ENCODE results near the gene ARHGAP25.

Gene ARHGAP25

GRCh38 chr2:68734688-68735525, at the start of gene ARHGAP25:
Gene ARHGAP25 (plus strand): TSS chr2:68734811. CDS start chr2:68735200, 389 bp downstream.
- no peak for TF ChIP-seq CTCF (IDR thresholded peaks at IDR 0.05)
- H3K4me3 ChIP-seq = peak within 1 kb of the TSS; percentile 42
- peak within 1 kb of the TSS; percentile 34 to 36 for H3K27ac ChIP-seq
- no peak for DNase-seq (ENCODE audit: low spot score)

- TF ChIP-seq CTCF (IDR thresholded peaks at IDR 0.05) = no peak
- Histone ChIP-seq H3K27ac (no peak overlapping the region), H3K4me3 (no peak overlapping the region)
- no peak for DNase-seq (ENCODE audit: low spot score)
These were observed 48.4 kb upstream of the ARHGAP25 start for GRCh38 chr2:68686178-68686577.

GRCh38 chr2:68687018-68687417, 47.6 kb upstream of the ARHGAP25 start:
- Histone ChIP-seq H3K27ac (no peak overlapping the region), H3K4me3 (no peak overlapping the region)
- TF ChIP-seq CTCF (IDR thresholded peaks at IDR 0.05) = no peak
- no peak for DNase-seq (ENCODE audit: low spot score)

- no peak overlapping the region for H3K4me3 ChIP-seq
- DNase-seq (ENCODE audit: low spot score) = no peak
- H3K27ac ChIP-seq = no peak overlapping the region
- TF ChIP-seq CTCF (IDR thresholded peaks at IDR 0.05) = no peak
These were observed 44.8 kb upstream of the ARHGAP25 start for GRCh38 chr2:68689553-68690537.

GRCh38 chr2:68690851-68691250, 43.8 kb upstream of the ARHGAP25 start:
- no peak for TF ChIP-seq CTCF (IDR thresholded peaks at IDR 0.05)

GRCh38 chr2:68692511-68692910, 42.1 kb upstream of the ARHGAP25 start:
- no peak for DNase-seq (ENCODE audit: low spot score)
- no peak overlapping the region for H3K27ac ChIP-seq

More at GRCh38 chr2:68690851-68691250, 43.8 kb upstream of the ARHGAP25 start:
- no peak for DNase-seq (ENCODE audit: low spot score)
- Histone ChIP-seq H3K27ac (no peak overlapping the region), H3K4me3 (no peak overlapping the region)

More at GRCh38 chr2:68692511-68692910, 42.1 kb upstream of the ARHGAP25 start:
- TF ChIP-seq CTCF (IDR thresholded peaks at IDR 0.05) = no peak
- no peak overlapping the region for H3K4me3 ChIP-seq

Data from coronary artery (tissue), 2 donors.